IMR-90 (cell line): Measurements from ENCODE around the gene TUBGCP3. TPM values are rescaled to one million over a fixed set of nuclear protein-coding genes. Genes with fewer than 3 reads are reported as not detected.

Experiments used
- ATAC-seq: fragments of 200-7000 bp; cut with Tn5 transposase; 2 replicates; pipeline ENCODE4 v1.9.1; 2020; ENCODE audit warnings: low read depth, mild to moderate bottlenecking, moderate library complexity
- BruUV-seq: library from RNA; stranded (reverse); fragments of 400-500 nt; replicated peaks from 2 replicates; lab custom pipeline; 2021; lab: Mats Ljungman, UMichigan
- CTCF ChIA-PET: fragments of 300-600 bp; formaldehyde crosslinking; extraction: SDS; loops from one replicate; lab custom pipeline; 2021; ENCODE audit warnings: antibody characterized with exemption; lab: Yijun Ruan, JAX
- POLR2A ChIA-PET: fragments of 300-600 bp; sonication (Branson Sonifier 250); formaldehyde crosslinking; loops from one replicate; lab custom pipeline; 2022; ENCODE audit warnings: antibody characterized with exemption; ENCODE audit not compliant: unreplicated experiment; lab: Charles Lee
- DNase-seq: peaks from one replicate; pipeline ENCODE4 v3.0.0; 2013
- H2AFZ ChIP-seq: replicated peaks from 2 replicates; pipeline ENCODE3; 2013; ENCODE audit warnings: low read length, mild to moderate bottlenecking; ENCODE audit not compliant: poor library complexity
- H2AK5ac ChIP-seq: 2 replicates; pipeline ENCODE4 v1.6.1; 2013; ENCODE audit warnings: low read depth, low read length, inconsistent platforms
- H2AK9ac ChIP-seq: replicated peaks from 2 replicates; pipeline ENCODE3; 2013; ENCODE audit warnings: mild to moderate bottlenecking, low read depth, low read length, moderate library complexity; ENCODE audit not compliant: poor library complexity
- H2BK120ac ChIP-seq: 2 replicates; pipeline ENCODE4 v1.6.1; 2013; ENCODE audit warnings: low read depth, low read length, inconsistent platforms
- H2BK15ac ChIP-seq: 3 replicates; pipeline ENCODE4 v1.6.1; 2013; ENCODE audit warnings: low read depth, low read length, inconsistent platforms
- H2BK20ac ChIP-seq: 2 replicates; pipeline ENCODE4 v1.6.1; 2013; ENCODE audit warnings: low read depth, mild to moderate bottlenecking, inconsistent platforms, low read length, moderate library complexity
- H2BK5ac ChIP-seq: 2 replicates; pipeline ENCODE4 v1.6.1; 2013; ENCODE audit warnings: mild to moderate bottlenecking, low read depth, low read length, inconsistent platforms; ENCODE audit not compliant: poor library complexity, severe bottlenecking
- H3K14ac ChIP-seq: replicated peaks from 2 replicates; pipeline ENCODE4 v1.6.1; 2013; ENCODE audit warnings: low read depth, low read length, inconsistent platforms
- H3K18ac ChIP-seq: 2 replicates; pipeline ENCODE4 v1.6.1; 2013; ENCODE audit warnings: low read depth, low read length, control low read depth
- H3K23ac ChIP-seq: 2 replicates; pipeline ENCODE4 v1.6.1; 2013; ENCODE audit warnings: low read depth, low read length, inconsistent platforms
- H3K27ac ChIP-seq: 2 replicates; pipeline ENCODE4 v1.5.1; 2013; ENCODE audit warnings: mild to moderate bottlenecking, control low read depth, low read length; ENCODE audit not compliant: insufficient read depth
- H3K27me3 ChIP-seq: 2 replicates; pipeline ENCODE4 v1.6.1; 2013; ENCODE audit warnings: low read length; ENCODE audit not compliant: control insufficient read depth, insufficient read depth
- H3K36me3 ChIP-seq: 2 replicates; pipeline ENCODE4 v1.6.1; 2013; ENCODE audit warnings: low read length, mixed read lengths; ENCODE audit not compliant: control insufficient read depth, insufficient read depth
- H3K4ac ChIP-seq: 2 replicates; pipeline ENCODE4 v1.6.1; 2013; ENCODE audit warnings: low read depth, low read length, inconsistent platforms
- H3K4me1 ChIP-seq: 2 replicates; pipeline ENCODE4 v1.6.1; 2013; ENCODE audit warnings: low read length, mixed read lengths; ENCODE audit not compliant: control insufficient read depth, insufficient read depth
- H3K4me2 ChIP-seq: 2 replicates; pipeline ENCODE4 v1.6.1; 2013; ENCODE audit warnings: low read depth, mild to moderate bottlenecking, control low read depth, low read length, moderate library complexity
- H3K4me3 ChIP-seq: 2 replicates; pipeline ENCODE4 v1.5.1; 2013; ENCODE audit warnings: low read depth, mild to moderate bottlenecking, control low read depth, low read length, moderate library complexity; ENCODE audit not compliant: insufficient read depth
- H3K56ac ChIP-seq: 2 replicates; pipeline ENCODE4 v1.6.1; 2013; ENCODE audit warnings: low read length, inconsistent platforms; ENCODE audit not compliant: insufficient read depth; ENCODE audit errors: extremely low read depth
- H3K79me1 ChIP-seq, 2 experiments: 2 replicates each; pipeline ENCODE4 v1.6.1; 2013; ENCODE audit warnings: low read length in 2 of 2, inconsistent platforms in 1 of 2, low read depth in 1 of 2
- H3K9ac ChIP-seq: 2 replicates; pipeline ENCODE4 v1.6.1; 2013; ENCODE audit warnings: low read depth, low read length, control low read depth
- H3K9me1 ChIP-seq: 2 replicates; pipeline ENCODE4 v1.6.1; 2013; ENCODE audit warnings: low read length, inconsistent platforms; ENCODE audit not compliant: insufficient read depth
- H3K9me3 ChIP-seq: 2 replicates; pipeline ENCODE4 v1.6.1; 2013; ENCODE audit warnings: low read length; ENCODE audit not compliant: control insufficient read depth, insufficient read depth
- H4K20me1 ChIP-seq: 2 replicates; pipeline ENCODE4 v1.6.1; 2013; ENCODE audit warnings: low read length, inconsistent platforms; ENCODE audit not compliant: insufficient read depth
- H4K5ac ChIP-seq: 2 replicates; pipeline ENCODE4 v1.6.1; 2013; ENCODE audit warnings: mild to moderate bottlenecking, low read depth, low read length, control low read depth
- H4K8ac ChIP-seq, 2 experiments: 2 replicates each; pipeline ENCODE4 v1.6.1; 2013; ENCODE audit warnings: low read depth in 2 of 2, low read length in 2 of 2, control low read depth in 1 of 2, inconsistent platforms in 1 of 2
- H4K91ac ChIP-seq: 2 replicates; pipeline ENCODE4 v1.6.1; 2013; ENCODE audit warnings: low read depth, low read length, inconsistent platforms; ENCODE audit not compliant: insufficient read depth
- CEBPB ChIP-seq: IDR thresholded peaks from 2 replicates; pipeline ENCODE4 v1.6.1; 2012; ENCODE audit warnings: low read depth, low read length, improper control_type of control experiment
- ELK1 ChIP-seq: fragments of 150-350 bp; IDR thresholded peaks from 2 replicates; pipeline ENCODE4 v1.6.1; 2016; ENCODE audit warnings: low read depth, mild to moderate bottlenecking, low read length, moderate library complexity, borderline replicate concordance
- FOS ChIP-seq: fragments of 150-350 bp; IDR thresholded peaks from 2 replicates; pipeline ENCODE4 v1.6.1; 2016; ENCODE audit warnings: low read depth, low read length
- MAFK ChIP-seq: IDR thresholded peaks from 2 replicates; pipeline ENCODE4 v1.6.1; 2012; ENCODE audit warnings: low read depth, low read length, improper control_type of control experiment
- MXI1 ChIP-seq: IDR thresholded peaks from 2 replicates; pipeline ENCODE4 v1.6.1; 2012; ENCODE audit warnings: low read depth, mild to moderate bottlenecking, low read length, moderate library complexity, borderline replicate concordance
- NFE2L2 ChIP-seq: fragments of 150-350 bp; IDR thresholded peaks from 2 replicates; pipeline ENCODE4 v1.6.1; 2016; ENCODE audit warnings: low read depth, mild to moderate bottlenecking, low read length
- POLR2A ChIP-seq: IDR thresholded peaks from 2 replicates; pipeline ENCODE4 v1.6.1; 2012; ENCODE audit warnings: mild to moderate bottlenecking, low read depth, low read length
- RCOR1 ChIP-seq: IDR thresholded peaks from 2 replicates; pipeline ENCODE4 v1.6.1; 2012; ENCODE audit warnings: mild to moderate bottlenecking, low read length, improper control_type of control experiment; ENCODE audit not compliant: insufficient replicate concordance
- RFX5 ChIP-seq: IDR thresholded peaks from 2 replicates; pipeline ENCODE4 v1.8.0; 2012; ENCODE audit warnings: low read depth, mild to moderate bottlenecking, low read length, moderate library complexity
- SMC3 ChIP-seq: fragments of 150-350 bp; IDR thresholded peaks from 2 replicates; pipeline ENCODE4 v1.6.1; 2016; ENCODE audit warnings: low read depth, mild to moderate bottlenecking, antibody characterized with exemption, low read length, moderate library complexity
- WGBS, 2 experiments: methylation state at CpG; one replicate each; pipeline versions ENCODE4 v1.1.5 to v1.1.7; 2013; ENCODE audit warnings: missing lambda C conversion rate in 2 of 2; ENCODE audit not compliant: insufficient read length in 1 of 2; ENCODE audit errors: extremely low coverage in 2 of 2; 5-methylcytosine and 5-hydroxymethylcytosine counted together
- dilution Hi-C: fragments of 300-500 bp; cut with HindIII; formaldehyde crosslinking; loops from one replicate; pipeline ENCODE4 v1.14.3; 2018; ENCODE audit warnings: low sequenced_read_pairs; ENCODE audit not compliant: unreplicated experiment
- in situ Hi-C: fragments of 300-500 bp; cut with MboI; formaldehyde crosslinking; loops from 3 replicates; pipeline ENCODE4 v1.14.3; 2019; ENCODE audit warnings: low sequenced_read_pairs, inconsistent platforms, mixed read lengths
- intact Hi-C: fragments of 100-400 bp; cut with micrococcal nuclease; formaldehyde crosslinking; loops from 2 replicates; pipeline ENCODE4 v1.10.0; 2022
- polyA plus RNA-seq, 3 experiments: library from polyadenylated mRNA; depleted of rRNA; stranded (reverse); fragments of >200 nt; gene quantifications; 2 replicates each; pipeline ENCODE4 v1.2.3, GENCODE V29; 2012; ENCODE audit warnings: low replicate concordance in 1 of 3
- total RNA-seq: library from RNA; depleted of rRNA; stranded (reverse); fragments of >200 nt; gene quantifications from 2 replicates; pipeline ENCODE4 v1.2.3, GENCODE V29; 2012
- TF ChIP-seq, protein P1 (sequence below): conservative IDR thresholded peaks from 2 replicates; pipeline ENCODE4 v1.5.1; 2012; ENCODE audit warnings: mild to moderate bottlenecking, low read depth, low read length, improper control_type of control experiment

TUBGCP3 gene
- total and polyA plus RNA-seq, 2 of the 4 experiments (the other 2 are of a cell fraction) = 16.0 to 17.8 TPM

GRCh38 chr13:112446867-112447266 is 141.1 kb downstream of the TUBGCP3 start:
- no peak overlapping the region for H2AK5ac ChIP-seq
- CTCF ChIA-PET = no interaction called here
- intact Hi-C loops = loop anchor here (10.0 kb wide), 1 partner anchor 1382 kb away; no protein-coding TSS in a partner anchor
- no peak overlapping the region for H2AFZ ChIP-seq
- no peaks in the 10 kb centered on the region for H3K9me1 ChIP-seq
- ATAC-seq = no peak
- H3K4me3 ChIP-seq = no peak overlapping the region
- H3K27ac ChIP-seq = no peak overlapping the region
- no peaks in the 10 kb centered on the region for H3K9me3 ChIP-seq
- no peak for DNase-seq
- no peak overlapping the region for H3K18ac ChIP-seq
- no peak overlapping the region for H3K9ac ChIP-seq
- no peaks in the 10 kb centered on the region for H3K79me1 ChIP-seq
- H4K20me1 ChIP-seq = no peaks in the 10 kb centered on the region
- no peak overlapping the region for H4K5ac ChIP-seq
- no peak for TF ChIP-seq RCOR1
- no peak for TF ChIP-seq NFE2L2
- TF ChIP-seq ELK1 = no peak
- TF ChIP-seq, protein P1, sequence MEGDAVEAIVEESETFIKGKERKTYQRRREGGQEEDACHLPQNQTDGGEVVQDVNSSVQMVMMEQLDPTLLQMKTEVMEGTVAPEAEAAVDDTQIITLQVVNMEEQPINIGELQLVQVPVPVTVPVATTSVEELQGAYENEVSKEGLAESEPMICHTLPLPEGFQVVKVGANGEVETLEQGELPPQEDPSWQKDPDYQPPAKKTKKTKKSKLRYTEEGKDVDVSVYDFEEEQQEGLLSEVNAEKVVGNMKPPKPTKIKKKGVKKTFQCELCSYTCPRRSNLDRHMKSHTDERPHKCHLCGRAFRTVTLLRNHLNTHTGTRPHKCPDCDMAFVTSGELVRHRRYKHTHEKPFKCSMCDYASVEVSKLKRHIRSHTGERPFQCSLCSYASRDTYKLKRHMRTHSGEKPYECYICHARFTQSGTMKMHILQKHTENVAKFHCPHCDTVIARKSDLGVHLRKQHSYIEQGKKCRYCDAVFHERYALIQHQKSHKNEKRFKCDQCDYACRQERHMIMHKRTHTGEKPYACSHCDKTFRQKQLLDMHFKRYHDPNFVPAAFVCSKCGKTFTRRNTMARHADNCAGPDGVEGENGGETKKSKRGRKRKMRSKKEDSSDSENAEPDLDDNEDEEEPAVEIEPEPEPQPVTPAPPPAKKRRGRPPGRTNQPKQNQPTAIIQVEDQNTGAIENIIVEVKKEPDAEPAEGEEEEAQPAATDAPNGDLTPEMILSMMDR = no peak
- no peak for TF ChIP-seq CEBPB
- TF ChIP-seq POLR2A = no peak
- no peak for TF ChIP-seq MXI1
- no peak for TF ChIP-seq FOS
- TF ChIP-seq MAFK = no peak
- no peak for TF ChIP-seq RFX5
- no peak for TF ChIP-seq SMC3
- dilution Hi-C loops = no loop called here
- H3K4me2 ChIP-seq = no peak overlapping the region
- H3K56ac ChIP-seq = no peak overlapping the region
- POLR2A ChIA-PET = no interaction called here
- in situ Hi-C loops = no loop called here
- H3K4ac ChIP-seq = no peak overlapping the region
- peaks cover 11% of the 10 kb centered on the region for H3K27me3 ChIP-seq
- H3K23ac ChIP-seq = no peak overlapping the region
- no peak overlapping the region for H2BK120ac ChIP-seq
- no peak overlapping the region for H3K14ac ChIP-seq
- BruUV-seq = no TSS peak
- H3K36me3 ChIP-seq = no peaks in the 10 kb centered on the region
- no peaks in the 10 kb centered on the region for H3K4me1 ChIP-seq
- 86% methylated on average over 8 of the region's 14 CpGs; no CpG with 5 or more reads in 1 of the 2 experiments for WGBS, 2 experiments
- no peak overlapping the region for H2BK5ac ChIP-seq
- H4K8ac ChIP-seq = no peak overlapping the region
- H2BK20ac ChIP-seq = no peak overlapping the region
- H2AK9ac ChIP-seq = no peak overlapping the region
- no peak overlapping the region for H4K91ac ChIP-seq
- no peak overlapping the region for H2BK15ac ChIP-seq
